H1 (cell line): ENCODE results near the gene PRDM5. TPM values are rescaled to one million over a fixed set of nuclear protein-coding genes. Genes with fewer than 3 reads are reported as not detected.

ENCODE experiments used
- CTCF ChIA-PET: fragments of 300-600 bp; sonication (Branson Sonifier 250); formaldehyde crosslinking; loops from one replicate; lab custom pipeline; 2021; ENCODE audit not compliant: partially characterized antibody; lab: Charles Lee
- POLR2A ChIA-PET: fragments of 300-600 bp; sonication (Branson Sonifier 250); formaldehyde crosslinking; loops from one replicate; lab custom pipeline; 2021; ENCODE audit warnings: inconsistent platforms; ENCODE audit not compliant: partially characterized antibody; lab: Charles Lee
- DNase-seq, 2 experiments: peaks; one replicate each; pipeline versions ENCODE4 v3.0.0 to v3.0.0-alpha.2; 2010 to 2022; ENCODE audit warnings: low spot score in 2 of 2, low read depth in 1 of 2, mixed read lengths in 1 of 2
- FAIRE-seq: peaks from 2 replicates; lab custom pipeline; 2011; peaks lifted over from hg19 to GRCh38; lab: Jason Lieb, UNC
- H2AFZ ChIP-seq: 2 replicates; pipeline ENCODE4 v1.8.1; 2012; ENCODE audit warnings: low read length, inconsistent platforms
- H2AK5ac ChIP-seq: 2 replicates; pipeline ENCODE4 v1.6.1; 2013; ENCODE audit warnings: low read depth, low read length
- H2BK120ac ChIP-seq: replicated peaks from 2 replicates; pipeline ENCODE3; 2013; ENCODE audit warnings: low read depth, low read length, inconsistent platforms
- H2BK12ac ChIP-seq: 2 replicates; pipeline ENCODE4 v1.6.1; 2013; ENCODE audit warnings: low read depth, low read length
- H2BK15ac ChIP-seq: 2 replicates; pipeline ENCODE4 v1.6.1; 2013; ENCODE audit warnings: low read length
- H2BK20ac ChIP-seq: 2 replicates; pipeline ENCODE4 v1.6.1; 2013; ENCODE audit warnings: low read length
- H2BK5ac ChIP-seq: 2 replicates; pipeline ENCODE4 v1.6.1; 2013; ENCODE audit warnings: low read depth, low read length
- H3K14ac ChIP-seq: 2 replicates; pipeline ENCODE4 v1.6.1; 2013; ENCODE audit warnings: inconsistent platforms; ENCODE audit not compliant: insufficient read length
- H3K18ac ChIP-seq: 2 replicates; pipeline ENCODE4 v1.6.1; 2013; ENCODE audit warnings: low read length; ENCODE audit errors: extremely low read depth
- H3K23ac ChIP-seq: 2 replicates; pipeline ENCODE4 v1.6.1; 2013; ENCODE audit warnings: inconsistent platforms; ENCODE audit not compliant: insufficient read length
- H3K23me2 ChIP-seq: 2 replicates; pipeline ENCODE4 v1.6.1; 2013; ENCODE audit warnings: low read depth, low read length
- H3K27ac ChIP-seq: 2 replicates; pipeline ENCODE4 v1.6.1; 2011; ENCODE audit warnings: low read depth, low read length, inconsistent platforms
- H3K27me3 ChIP-seq, 4 experiments: replicated peaks in 1 of 4; 1 replicate in 1 of 4; 2 replicates in 3 of 4; pipeline versions ENCODE4 v1.6.1 to v1.8.1; 2011 to 2013; ENCODE audit warnings: low read length in 3 of 4, mild to moderate bottlenecking in 3 of 4, inconsistent platforms in 2 of 4, mixed read lengths in 2 of 4, moderate library complexity in 1 of 4; ENCODE audit not compliant: control insufficient read depth in 3 of 4, insufficient read depth in 3 of 4; ENCODE audit errors: extremely low read depth in 1 of 4
- H3K36me3 ChIP-seq, 4 experiments: 2 replicates each; pipeline versions ENCODE4 v1.6.1 to v1.8.1; 2011 to 2013; ENCODE audit warnings: mild to moderate bottlenecking in 4 of 4, low read length in 3 of 4, moderate library complexity in 2 of 4, control low read depth in 1 of 4, inconsistent platforms in 1 of 4; ENCODE audit not compliant: insufficient read depth in 4 of 4, control insufficient read depth in 2 of 4
- H3K4ac ChIP-seq: replicated peaks from 2 replicates; pipeline ENCODE3; 2013; ENCODE audit warnings: low read length, low read depth, mixed read lengths, inconsistent platforms; ENCODE audit not compliant: insufficient read length
- H3K4me1 ChIP-seq, 4 experiments: replicated peaks in 1 of 4; 1 replicate in 1 of 4; 2 replicates in 3 of 4; pipeline versions ENCODE4 v1.6.1 to v1.8.1; 2011 to 2013; ENCODE audit warnings: low read length in 3 of 4, inconsistent platforms in 2 of 4, mixed read lengths in 1 of 4; ENCODE audit not compliant: insufficient read depth in 4 of 4, control insufficient read depth in 3 of 4
- H3K4me2 ChIP-seq, 2 experiments: 2 replicates each; pipeline versions ENCODE4 v1.6.1 to v1.8.1; 2011 to 2013; ENCODE audit warnings: low read depth in 2 of 2, low read length in 2 of 2, control low read depth in 1 of 2, inconsistent platforms in 1 of 2, mild to moderate bottlenecking in 1 of 2; ENCODE audit not compliant: insufficient read depth in 1 of 2
- H3K4me3 ChIP-seq, 4 experiments: fragments of 200-600, 300-600 bp in 1 of 4; sonication (generic), shearing (Covaris generic), sonication (Bioruptor Twin) in 1 of 4; 2 replicates each; pipeline versions ENCODE4 v1.5.1 to v1.8.1; 2011 to 2016; ENCODE audit warnings: low read length in 4 of 4, low read depth in 3 of 4, control low read depth in 2 of 4, inconsistent platforms in 2 of 4, mild to moderate bottlenecking in 2 of 4, mixed read lengths in 1 of 4, moderate library complexity in 1 of 4; ENCODE audit not compliant: insufficient read depth in 2 of 4; ENCODE audit errors: extremely low read depth in 1 of 4
- H3K56ac ChIP-seq: replicated peaks from 2 replicates; pipeline ENCODE3; 2013; ENCODE audit warnings: low read depth, mild to moderate bottlenecking, mixed read lengths, low read length, inconsistent platforms; ENCODE audit not compliant: insufficient read length
- H3K79me1 ChIP-seq: 2 replicates; pipeline ENCODE4 v1.6.1; 2013; ENCODE audit warnings: low read depth, low read length, control low read depth
- H3K79me2 ChIP-seq, 2 experiments: 2 replicates each; pipeline versions ENCODE4 v1.6.1 to v1.8.1; 2012 to 2013; ENCODE audit warnings: low read length in 2 of 2, mild to moderate bottlenecking in 2 of 2, inconsistent platforms in 1 of 2; ENCODE audit not compliant: insufficient read depth in 2 of 2, control insufficient read depth in 1 of 2
- H3K9ac ChIP-seq, 4 experiments: replicated peaks in 1 of 4; 1 replicate in 1 of 4; 2 replicates in 3 of 4; pipeline versions ENCODE4 v1.6.1 to v1.8.1; 2011 to 2013; ENCODE audit warnings: low read depth in 3 of 4, low read length in 3 of 4, control low read depth in 2 of 4, mild to moderate bottlenecking in 2 of 4, moderate library complexity in 2 of 4, inconsistent platforms in 1 of 4; ENCODE audit errors: extremely low read depth in 1 of 4
- H3K9me3 ChIP-seq, 2 experiments: 2 replicates each; pipeline versions ENCODE4 v1.6.1 to v1.8.1; 2012 to 2013; ENCODE audit warnings: mild to moderate bottlenecking in 2 of 2, moderate library complexity in 2 of 2, control low read depth in 1 of 2, inconsistent platforms in 1 of 2, low read depth in 1 of 2, low read length in 1 of 2, mixed read lengths in 1 of 2; ENCODE audit not compliant: insufficient read depth in 2 of 2
- H4K20me1 ChIP-seq, 2 experiments: replicated peaks in 1 of 2; 2 replicates each; pipeline versions ENCODE3 to v1.8.1; 2011 to 2013; ENCODE audit warnings: inconsistent platforms in 2 of 2, low read length in 2 of 2, mild to moderate bottlenecking in 1 of 2; ENCODE audit not compliant: insufficient read depth in 2 of 2, control insufficient read depth in 1 of 2
- H4K5ac ChIP-seq: 2 replicates; pipeline ENCODE4 v1.6.1; 2013; ENCODE audit warnings: low read length, low read depth, mixed read lengths, inconsistent platforms; ENCODE audit not compliant: insufficient read length
- H4K8ac ChIP-seq: 2 replicates; pipeline ENCODE4 v1.8.0; 2013; ENCODE audit warnings: mild to moderate bottlenecking, moderate library complexity, low read length, inconsistent platforms; ENCODE audit not compliant: insufficient read depth; ENCODE audit errors: extremely low read depth
- H4K91ac ChIP-seq: replicated peaks from 2 replicates; pipeline ENCODE3; 2013; ENCODE audit warnings: low read length, mixed read lengths, inconsistent platforms; ENCODE audit not compliant: insufficient read length
- CBX8 ChIP-seq: fragments of 300-800, 300-1000 bp; sonication (generic); IDR thresholded peaks from 2 replicates; pipeline ENCODE4 v1.7.1; 2016; ENCODE audit warnings: low read depth, low read length, borderline replicate concordance
- CTBP2 ChIP-seq: IDR thresholded peaks from 2 replicates; pipeline ENCODE4 v1.7.0; 2011; ENCODE audit warnings: borderline replicate concordance, mild to moderate bottlenecking, moderate library complexity, mixed read lengths, low read length; ENCODE audit not compliant: insufficient read depth, insufficient read length
- E2F6 ChIP-seq: IDR thresholded peaks from 2 replicates; pipeline ENCODE4 v1.6.1; 2012; ENCODE audit warnings: inconsistent platforms
- GTF2F1 ChIP-seq: IDR thresholded peaks from 2 replicates; pipeline ENCODE4 v1.6.1; 2012; ENCODE audit warnings: low read depth, low read length, improper control_type of control experiment, borderline replicate concordance
- HDAC6 ChIP-seq: IDR thresholded peaks from one replicate; pipeline ENCODE4 v1.7.1; 2012; ENCODE audit warnings: low read depth, mild to moderate bottlenecking, inconsistent platforms, low read length, moderate library complexity
- JUN ChIP-seq: IDR thresholded peaks from 2 replicates; pipeline ENCODE4 v1.6.1; 2011; ENCODE audit warnings: low read depth, mild to moderate bottlenecking, improper control_type of control experiment, low read length
- POLR2AphosphoS5 ChIP-seq: IDR thresholded peaks from 2 replicates; pipeline ENCODE4 v1.6.1; 2011; ENCODE audit warnings: low read depth, low read length
- RAD21 ChIP-seq, 2 experiments: IDR thresholded peaks in 1 of 2; conservative IDR thresholded peaks in 1 of 2; 2 replicates each; pipeline ENCODE4 v1.6.1; 2011; ENCODE audit warnings: low read depth in 2 of 2, low read length in 2 of 2, improper control_type of control experiment in 1 of 2, inconsistent platforms in 1 of 2, mild to moderate bottlenecking in 1 of 2, moderate library complexity in 1 of 2
- SAP30 ChIP-seq: fragments of 300-600 bp; sonication (generic); IDR thresholded peaks from 2 replicates; pipeline ENCODE4 v1.7.1; 2012; ENCODE audit warnings: low read length, moderate library complexity, mild to moderate bottlenecking, inconsistent platforms; ENCODE audit not compliant: insufficient read depth, insufficient replicate concordance
- SIRT6 ChIP-seq: IDR thresholded peaks from one replicate; pipeline ENCODE4 v1.7.1; 2012; ENCODE audit warnings: low read length, inconsistent platforms
- SIX5 ChIP-seq: IDR thresholded peaks from 2 replicates; pipeline ENCODE4 v1.6.1; 2011; ENCODE audit warnings: mild to moderate bottlenecking, low read depth, low read length
- SP2 ChIP-seq: IDR thresholded peaks from 2 replicates; pipeline ENCODE4 v1.6.1; 2012; ENCODE audit warnings: mild to moderate bottlenecking, low read length, inconsistent platforms
- SRF ChIP-seq: IDR thresholded peaks from 2 replicates; pipeline ENCODE4 v1.6.1; 2011; ENCODE audit warnings: mild to moderate bottlenecking, low read depth, low read length, moderate library complexity
- TEAD4 ChIP-seq: IDR thresholded peaks from 2 replicates; pipeline ENCODE4 v1.6.1; 2012; ENCODE audit warnings: low read depth, low read length, inconsistent platforms, mixed read lengths
- WGBS, 2 experiments: shearing (Covaris generic) in 1 of 2; methylation state at CpG; one replicate each; pipeline versions ENCODE4 v1.1.6 to v1.1.7; 2013 to 2015; ENCODE audit warnings: low lambda C conversion rate in 2 of 2, mixed read lengths in 2 of 2, inconsistent platforms in 1 of 2, low coverage in 1 of 2, missing lambda C conversion rate in 1 of 2; ENCODE audit not compliant: insufficient replicate concordance in 2 of 2, insufficient coverage in 1 of 2, insufficient read length in 1 of 2; ENCODE audit errors: extremely low coverage in 1 of 2, missing lambda C conversion rate in 1 of 2; 5-methylcytosine and 5-hydroxymethylcytosine counted together
- polyA plus RNA-seq, 7 experiments: library from polyadenylated mRNA; depleted of rRNA in 3 of 7; stranded (reverse) in 5 of 7; unstranded in 2 of 7; fragments of >200 nt in 5 of 7; fragments of 200-250 nt in 2 of 7; gene quantifications; 1 replicate in 5 of 7; 2 replicates in 1 of 7; 4 replicates in 1 of 7; pipeline versions ENCODE4 v1.2.1 to v1.2.3, GENCODE V29; 2011 to 2013; ENCODE audit warnings: missing spikeins in 2 of 7, mixed read lengths in 2 of 7
- total RNA-seq: library from RNA; stranded (reverse); fragmentation: NEBNext Ultra II Directional; extraction: Animal tissue kit (Norgen Biotek cat#: 25700); gene quantifications from 2 replicates; pipeline ENCODE4 v1.2.1, GENCODE V29; 2021

The PRDM5 gene
- total and polyA plus RNA-seq, 2 of the 8 experiments (the other 6 are each of a cell fraction or from before 2014, with no cell fraction given) = 8.2 to 23.4 TPM

DNA sequence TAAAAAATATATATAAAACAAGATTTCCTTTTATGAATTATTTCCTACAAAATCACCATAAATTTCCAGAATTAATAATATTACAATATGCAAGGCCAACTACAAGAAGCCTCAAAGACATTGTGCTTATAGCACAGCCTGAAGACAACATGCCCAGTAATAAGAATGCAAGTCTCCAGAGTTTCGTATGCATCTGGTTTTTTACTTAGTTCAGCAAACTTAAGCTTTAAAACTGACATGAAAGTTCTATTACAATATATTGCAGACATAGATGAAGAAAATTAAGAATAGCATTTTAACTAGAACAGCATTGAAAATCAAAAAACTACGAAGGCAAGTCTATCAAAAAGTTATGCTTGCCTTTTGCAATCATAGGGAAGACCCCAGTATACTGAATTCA, 107.6 kb downstream of the PRDM5 start:
- H3K4me2 ChIP-seq = no peak overlapping the region
- no peak overlapping the region for H3K18ac ChIP-seq
- WGBS, 2 experiments = 88% methylated on average over 2 of the region's 2 CpGs; no CpG with 5 or more reads in 1 of the 2 experiments
- no peak overlapping the region for H3K4ac ChIP-seq
- H3K23me2 ChIP-seq = no peaks in the 10 kb centered on the region
- H3K9me3 ChIP-seq = 0 out of 4 replicates have a peak, but pooled peaks cover 0 to 1% of the 10 kb centered on the region in 2 experiments
- no peak overlapping the region for H3K56ac ChIP-seq
- no peak overlapping the region for H2BK15ac ChIP-seq
- peaks cover 0 to 5% (median 2%) of the 10 kb centered on the region in 4 experiments; a peak in 2 of 8 replicates for H3K36me3 ChIP-seq
- H4K5ac ChIP-seq = no peak overlapping the region
- no peaks in the 10 kb centered on the region for H4K20me1 ChIP-seq
- no peaks in the 10 kb centered on the region for H3K79me2 ChIP-seq
- no peak overlapping the region for H3K4me3 ChIP-seq
- ChIA-PET CTCF (interaction anchor here (0.6 to 1.0 kb wide), 2 partner anchors 29 to 84 kb away, joined by 3 to 4 read pairs; no protein-coding TSS in a partner anchor), POLR2A (no interaction called here)
- no peak for DNase-seq
- no peaks in the 10 kb centered on the region for H3K4me1 ChIP-seq
- no peak overlapping the region for H2AFZ ChIP-seq
- H3K79me1 ChIP-seq = no peaks in the 10 kb centered on the region
- no peak overlapping the region for H3K14ac ChIP-seq
- FAIRE-seq = no peak
- no peaks in the 10 kb centered on the region for H3K27me3 ChIP-seq
- no peak overlapping the region for H2AK5ac ChIP-seq
- H3K9ac ChIP-seq = no peak overlapping the region
- no peak overlapping the region for H3K23ac ChIP-seq
- no peak overlapping the region for H2BK5ac ChIP-seq
- H4K91ac ChIP-seq = no peak overlapping the region
- H2BK12ac ChIP-seq = no peak overlapping the region
- H4K8ac ChIP-seq = no peak overlapping the region
- H3K27ac ChIP-seq = no peak overlapping the region
- no peak overlapping the region for H2BK20ac ChIP-seq
- H2BK120ac ChIP-seq = no peak overlapping the region
- TF ChIP-seq E2F6 (no peak), SP2 (no peak), SIX5 (no peak), SIRT6 (no peak), HDAC6 (no peak), CTBP2 (no peak), POLR2AphosphoS5 (no peak), GTF2F1 (no peak), JUN (no peak), RAD21 (IDR thresholded peaks at IDR 0.05 in 1 of 2, conservative IDR thresholded peaks at IDR 0.05 in 1 of 2; ENCODE audit: low read depth in 2 of 2, low read length in 2 of 2) (no peak), CBX8 (no peak), SRF (no peak), TEAD4 (no peak), SAP30 (no peak)
